HG02970 (cell line): ENCODE measurements around the gene SYCE3.
"Not testable (repeated sequence)": the region's sequence is repeated elsewhere in the genome, so short reads cannot be mapped to it uniquely, and the experiment has no call there.

Source experiments
- ATAC-seq: cut with Tn5 transposase; IDR thresholded peaks from one replicate; pipeline ENCODE4 v1.9.1; 2021; ENCODE audit warnings: mild to moderate bottlenecking, moderate library complexity, moderate number of reproducible peaks; ENCODE audit not compliant: unreplicated experiment, low FRiP score

SYCE3 gene

DNA sequence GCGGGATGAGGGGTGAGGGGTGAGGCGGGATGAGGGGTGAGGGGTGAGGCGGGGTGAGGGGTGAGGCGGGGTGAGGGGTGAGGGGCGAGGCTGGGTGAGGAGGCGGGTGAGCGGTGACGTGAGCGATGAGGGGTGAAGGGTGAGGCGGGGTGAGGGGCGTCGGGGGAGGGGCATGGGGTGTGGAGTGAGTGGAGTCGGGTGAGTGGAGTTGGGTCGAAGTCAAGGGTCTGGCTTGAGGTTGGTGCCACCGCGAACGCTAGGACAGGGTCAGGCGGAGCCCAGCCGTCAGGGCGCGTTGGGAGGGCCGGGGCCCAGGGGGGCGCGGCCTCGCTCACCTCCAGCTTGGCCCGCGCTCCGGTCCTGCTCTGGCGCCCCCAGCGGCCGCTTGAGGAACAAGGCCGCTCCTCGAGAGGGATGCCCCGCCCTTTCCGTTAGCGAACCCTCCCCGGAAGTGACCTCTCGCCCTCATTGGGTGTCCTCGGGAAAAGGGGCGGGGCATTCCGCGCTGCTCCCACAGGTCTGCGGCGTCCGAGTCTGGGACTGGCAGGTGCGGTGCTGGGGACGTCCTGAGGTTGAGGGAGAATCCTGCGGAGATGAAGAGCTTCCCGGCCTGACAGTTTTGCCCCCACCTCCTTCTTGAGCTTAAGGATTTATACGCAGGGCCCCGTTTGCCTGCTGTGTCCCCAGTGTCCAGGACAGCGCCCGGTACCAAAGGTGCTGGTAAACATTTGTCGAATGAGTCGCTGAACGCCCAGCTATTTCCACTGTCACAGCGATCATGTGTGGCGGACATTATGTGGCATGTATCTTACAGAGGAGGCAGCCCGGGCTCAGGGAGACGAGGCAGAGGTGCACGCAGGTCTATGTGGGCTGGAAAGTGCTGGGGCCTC, at the start of gene SYCE3:
Gene SYCE3, minus strand, starts transcription at position 397 of the 890 bp plus-strand sequence. CDS start 6,514 bp downstream, outside the sequence.
- ATAC-seq, result peak; percentile 88

DNA sequence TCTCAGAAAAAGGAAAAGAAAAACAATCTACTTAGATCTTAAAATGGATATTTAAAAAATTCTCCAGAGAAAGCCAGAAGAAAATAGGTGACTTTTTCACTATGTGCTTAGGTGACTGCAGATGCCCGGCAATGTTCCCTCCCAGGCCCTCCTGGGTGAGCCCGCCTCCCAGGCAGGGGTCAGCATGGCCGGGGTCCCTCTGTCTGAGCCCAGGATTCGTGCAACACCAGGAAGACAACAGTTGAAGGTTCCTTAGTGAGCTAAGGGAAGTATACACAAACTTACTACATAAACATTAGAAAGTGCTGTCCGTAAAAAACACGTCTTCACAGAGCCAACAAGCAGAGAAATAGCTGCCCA, 49.4 kb upstream of the SYCE3 start:
- no peak for ATAC-seq

DNA sequence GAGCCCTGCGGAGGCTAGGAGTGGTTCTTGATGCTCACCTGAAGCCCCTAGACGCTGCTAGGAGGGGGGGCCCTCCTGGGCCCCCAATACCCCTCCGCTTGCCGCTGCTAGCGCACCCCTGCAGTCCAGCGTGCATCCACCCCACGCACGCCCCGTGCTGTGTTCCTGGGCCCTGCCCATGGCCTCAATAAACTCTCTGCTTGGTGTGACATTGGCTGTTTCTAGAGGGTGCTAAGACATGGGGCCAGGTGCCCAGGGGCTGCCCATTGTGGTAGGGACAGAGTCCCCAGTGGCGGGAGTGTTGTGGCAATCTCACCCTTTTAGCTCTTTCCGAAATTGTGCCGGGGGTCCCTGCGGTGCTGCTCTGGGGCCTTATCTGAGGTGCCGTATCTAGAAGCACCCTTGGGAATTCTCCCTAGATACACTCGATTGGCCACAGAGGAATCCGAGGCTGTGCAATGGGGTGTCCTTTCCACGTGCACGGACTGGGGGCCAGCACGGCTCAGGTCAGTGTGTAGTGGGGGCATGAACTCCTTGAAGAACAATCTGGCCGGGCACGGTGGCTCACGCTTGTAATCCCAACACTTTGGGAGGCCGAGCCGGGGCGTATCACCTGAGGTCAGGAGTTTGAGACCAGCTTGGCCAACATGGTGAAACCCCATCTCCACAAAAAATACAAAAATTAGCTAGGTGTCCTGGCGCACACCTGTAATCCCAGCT, 48.8 kb upstream of the SYCE3 start:
- ATAC-seq, result no peak

- no peak for ATAC-seq
Observed at GRCh38 chr22:50610581-50610980, 47.9 kb upstream of the SYCE3 start.

- no peak for ATAC-seq
Observed at GRCh38 chr22:50610041-50610451, 47.3 kb upstream of the SYCE3 start.

- ATAC-seq, result no peak
Observed at GRCh38 chr22:50609599-50609998, 46.9 kb upstream of the SYCE3 start.

- ATAC-seq, result no peak
Observed at GRCh38 chr22:50608996-50609395, 46.3 kb upstream of the SYCE3 start.

GRCh38 chr22:50608058-50608840, 45.5 kb upstream of the SYCE3 start:
- not testable (repeated sequence) for ATAC-seq

DNA sequence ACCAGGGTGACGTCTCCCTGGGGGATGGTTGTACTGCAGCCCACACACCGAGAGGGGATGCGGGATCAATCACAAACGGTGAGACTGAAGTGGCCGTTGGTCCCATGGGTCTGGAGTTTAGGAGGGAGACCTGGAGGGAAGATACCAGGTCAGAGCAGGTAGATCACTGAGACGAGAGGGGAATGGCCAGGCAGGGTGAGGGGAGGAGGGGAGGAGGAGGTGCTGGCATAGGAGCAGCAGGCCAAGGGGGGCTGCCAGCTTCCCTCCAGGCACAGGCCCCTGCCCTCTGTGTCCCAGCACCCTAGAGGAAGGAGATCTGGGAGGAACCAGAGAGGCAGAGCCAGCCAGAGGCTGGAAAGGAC, 44.9 kb upstream of the SYCE3 start:
- ATAC-seq, result no peak

DNA sequence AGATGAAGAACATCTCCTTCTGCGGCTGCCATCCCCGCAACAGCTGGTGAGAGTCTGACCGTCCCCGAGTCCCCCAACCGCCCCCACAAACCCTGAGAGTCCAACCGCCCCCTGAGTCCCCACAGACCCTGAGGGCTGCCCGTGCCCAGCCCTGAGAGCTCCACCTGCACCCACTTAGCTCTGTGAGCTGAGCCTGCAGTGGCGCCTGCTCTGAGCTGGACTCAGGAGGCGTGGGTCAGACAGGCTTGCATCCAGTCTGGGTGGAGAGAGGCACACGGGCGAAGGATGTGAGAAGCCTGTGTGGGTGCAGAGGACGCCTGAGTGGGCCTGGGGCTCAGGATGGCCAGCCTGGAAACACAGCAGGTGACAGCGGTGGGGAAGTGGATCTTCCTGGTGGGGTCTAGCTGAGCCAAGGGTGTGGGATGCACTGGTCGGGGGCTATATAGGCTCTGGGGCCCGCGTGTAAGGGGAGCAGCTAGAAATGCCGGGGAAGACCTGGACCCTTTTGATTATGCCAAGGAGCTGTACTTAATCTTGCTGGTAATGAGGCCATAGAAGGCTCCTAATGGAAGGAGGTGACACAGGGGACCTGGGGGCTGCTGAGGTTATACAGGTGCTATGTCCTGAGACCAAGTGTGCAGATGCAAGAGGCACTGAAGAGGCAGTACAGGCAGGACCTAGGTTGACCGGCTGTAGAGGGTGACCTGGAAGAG, 44.4 kb upstream of the SYCE3 start:
- ATAC-seq, result no peak

GRCh38 chr22:50606165-50606945, 43.6 kb upstream of the SYCE3 start:
- ATAC-seq, result no peak

DNA sequence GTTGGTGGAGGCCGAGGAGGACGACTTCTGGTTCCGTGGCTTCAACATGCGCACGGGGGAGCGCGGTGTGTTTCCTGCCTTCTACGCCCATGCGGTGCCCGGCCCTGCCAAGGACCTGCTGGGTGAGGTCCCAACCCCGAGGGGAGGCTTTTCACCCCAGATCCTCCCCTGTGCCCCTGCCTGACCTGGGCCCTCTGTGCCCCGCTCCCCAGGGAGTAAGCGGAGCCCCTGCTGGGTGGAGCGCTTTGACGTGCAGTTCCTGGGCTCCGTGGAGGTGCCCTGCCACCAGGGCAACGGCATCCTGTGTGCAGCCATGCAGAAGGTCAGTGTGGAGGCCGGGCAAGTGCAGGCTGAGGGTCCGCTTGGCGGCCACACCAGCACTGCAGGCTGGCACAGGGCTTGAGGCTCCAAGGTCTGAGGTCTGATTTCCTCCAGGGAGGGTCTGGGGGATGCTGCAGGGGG, 42.9 kb upstream of the SYCE3 start:
- no peak for ATAC-seq

DNA sequence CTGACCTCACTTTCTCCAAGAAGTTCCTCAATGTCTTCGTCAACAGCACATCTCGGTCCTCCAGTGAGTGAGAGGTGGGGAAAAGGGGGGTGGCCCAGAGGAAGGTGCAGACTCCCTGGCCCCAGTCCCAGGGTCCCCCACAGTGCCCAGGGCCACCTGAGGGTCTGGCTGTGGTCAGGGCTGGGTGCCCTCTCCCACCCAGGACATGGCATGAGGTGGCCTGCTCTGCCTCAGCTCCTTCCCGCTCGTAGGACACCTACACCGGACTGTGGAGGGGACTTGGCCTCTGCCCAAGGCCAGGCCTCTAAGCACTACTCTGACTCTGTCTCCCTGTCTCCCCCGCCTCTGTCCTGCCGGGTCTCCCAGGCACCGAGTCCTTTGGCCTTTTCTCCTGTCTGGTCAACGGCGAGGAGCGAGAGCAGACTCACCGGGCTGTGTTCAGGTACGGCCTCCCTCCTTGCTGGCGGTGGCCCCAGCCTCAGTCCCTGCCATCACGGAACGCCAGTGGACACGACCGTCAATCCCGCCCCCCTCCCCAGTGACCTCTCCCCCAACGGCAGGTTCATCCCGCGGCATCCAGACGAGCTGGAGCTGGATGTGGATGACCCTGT, 42.4 kb upstream of the SYCE3 start:
- no peak for ATAC-seq

DNA sequence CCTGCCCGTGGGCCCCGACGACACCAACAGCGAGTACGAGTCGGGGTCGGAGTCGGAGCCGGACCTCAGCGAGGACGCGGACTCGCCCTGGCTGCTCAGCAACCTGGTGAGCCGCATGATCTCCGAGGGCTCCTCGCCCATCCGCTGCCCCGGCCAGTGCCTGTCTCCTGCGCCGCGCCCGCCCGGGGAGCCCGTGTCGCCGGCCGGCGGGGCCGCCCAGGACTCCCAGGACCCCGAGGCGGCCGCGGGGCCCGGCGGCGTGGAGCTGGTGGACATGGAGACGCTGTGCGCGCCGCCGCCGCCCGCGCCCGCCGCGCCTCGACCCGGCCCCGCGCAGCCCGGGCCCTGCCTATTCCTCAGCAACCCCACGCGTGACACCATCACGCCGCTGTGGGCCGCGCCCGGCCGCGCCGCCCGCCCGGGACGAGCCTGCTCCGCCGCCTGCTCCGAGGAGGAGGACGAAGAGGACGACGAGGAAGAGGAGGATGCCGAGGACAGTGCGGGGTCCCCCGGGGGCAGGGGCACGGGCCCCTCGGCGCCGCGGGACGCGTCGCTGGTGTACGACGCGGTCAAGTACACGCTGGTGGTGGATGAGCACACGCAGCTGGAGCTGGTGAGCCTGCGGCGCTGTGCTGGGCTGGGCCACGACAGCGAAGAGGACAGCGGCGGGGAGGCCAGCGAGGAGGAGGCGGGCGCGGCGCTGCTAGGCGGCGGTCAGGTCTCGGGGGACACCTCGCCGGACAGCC, 41.7 kb upstream of the SYCE3 start:
- no peak for ATAC-seq

DNA sequence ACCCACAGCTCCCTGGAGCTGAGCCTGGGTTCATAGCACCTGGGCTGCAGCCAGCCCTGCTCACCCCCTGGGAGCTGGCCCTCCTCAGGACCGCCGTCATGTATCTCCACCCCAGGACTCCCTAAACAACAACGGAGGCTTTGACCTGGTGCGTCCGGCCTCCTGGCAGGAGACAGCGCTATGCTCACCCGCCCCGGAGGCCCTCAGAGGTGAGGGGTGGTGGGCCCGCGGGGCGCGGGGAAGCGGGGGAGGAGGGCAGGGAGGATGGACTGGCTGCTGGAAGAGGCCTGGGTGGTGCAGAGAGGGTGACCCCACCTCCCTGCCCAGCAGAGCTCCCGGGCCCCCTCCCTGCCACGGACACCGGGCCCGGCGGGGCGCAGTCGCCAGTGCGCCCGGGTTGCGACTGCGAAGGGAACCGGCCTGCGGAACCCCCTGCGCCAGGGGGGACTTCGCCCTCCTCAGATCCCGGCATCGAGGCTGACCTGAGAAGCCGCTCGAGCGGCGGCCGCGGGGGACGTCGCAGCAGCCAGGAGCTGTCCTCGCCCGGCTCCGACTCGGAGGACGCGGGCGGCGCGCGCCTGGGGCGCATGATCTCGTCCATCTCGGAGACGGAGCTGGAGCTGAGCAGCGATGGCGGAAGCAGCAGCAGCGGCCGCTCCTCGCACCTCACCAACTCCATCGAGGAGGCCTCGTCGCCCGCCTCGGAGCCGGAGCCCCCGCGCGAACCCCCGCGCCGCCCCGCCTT, 41.0 kb upstream of the SYCE3 start:
- no peak for ATAC-seq

GRCh38 chr22:50602338-50602700, 39.6 kb upstream of the SYCE3 start:
- no peak for ATAC-seq

DNA sequence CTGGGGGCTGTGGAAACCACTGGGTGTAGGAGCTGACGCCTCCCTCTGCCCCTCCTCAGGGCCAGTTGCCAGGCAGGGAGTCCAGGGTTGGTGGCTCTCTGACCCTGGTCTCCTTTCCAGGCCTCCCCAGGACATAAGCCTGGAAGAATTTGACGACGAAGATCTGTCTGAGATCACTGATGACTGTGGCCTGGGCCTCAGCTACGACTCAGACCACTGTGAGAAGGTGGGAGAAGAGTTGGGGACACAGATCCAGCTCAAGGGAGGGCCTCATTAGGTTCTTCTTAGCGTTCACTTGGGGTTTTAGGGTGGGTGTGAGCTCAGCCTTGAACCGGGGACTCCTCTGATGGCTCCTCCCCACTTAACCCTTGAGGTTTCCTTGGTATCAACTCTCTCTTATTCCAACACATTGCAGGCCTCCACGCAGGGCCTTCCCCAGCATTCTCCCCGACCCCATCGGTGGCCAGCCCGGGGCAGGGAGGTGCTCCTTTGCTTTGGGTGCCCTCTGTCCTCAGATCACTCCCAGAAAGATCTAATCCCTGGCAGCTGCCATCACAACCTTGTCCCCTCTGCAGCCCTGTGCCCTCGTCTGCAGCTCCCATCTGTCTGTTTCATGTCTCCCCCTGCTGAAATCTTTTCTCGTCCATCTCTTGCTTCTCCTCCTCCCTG, 39.1 kb upstream of the SYCE3 start:
- no peak for ATAC-seq
